ENCODE measurements around the gene TOM1L1.

Gene TOM1L1

DNA sequence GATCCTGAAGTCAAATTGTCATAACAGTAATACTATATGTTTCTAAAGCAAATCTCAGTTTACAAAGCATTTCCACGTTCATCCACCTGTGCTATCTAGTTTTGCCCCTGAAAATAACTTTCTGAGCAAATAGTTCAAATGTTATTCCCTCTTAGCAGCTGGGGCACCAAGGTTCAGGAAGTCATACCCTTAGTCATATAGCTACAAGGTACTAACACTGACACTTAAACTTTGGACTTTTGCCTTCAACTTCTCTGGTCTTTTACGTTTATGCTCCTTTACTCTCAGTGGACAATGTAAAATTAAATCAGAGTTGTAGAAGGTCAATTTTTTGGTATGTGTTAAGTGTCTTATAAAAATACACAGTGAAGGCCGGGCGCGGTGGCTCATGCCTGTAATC lies 34.8 kb downstream of the TOM1L1 start:
- Histone ChIP-seq H3K36me3 (ENCODE audit: insufficient read depth, low read length) (no peaks in the 10 kb centered on the region), H3F3A (ENCODE audit: insufficient read depth, low read length) (no peaks in the 10 kb centered on the region), H4K20me1 (ENCODE audit: insufficient read depth, low read length) (no peaks in the 10 kb centered on the region), H3K27ac (ENCODE audit: low read depth, low read length, poor library complexity, severe bottlenecking) (no peak overlapping the region), H3K4me1 (ENCODE audit: insufficient read depth, low read length, severe bottlenecking) (no peaks in the 10 kb centered on the region), H3K4me2 (ENCODE audit: low read length) (no peak overlapping the region), H3K27me3 (ENCODE audit: insufficient read depth, low read length) (0 out of 2 replicates have a peak, but pooled peaks cover 6% of the 10 kb centered on the region), H3K4me3 (ENCODE audit: low read depth, low read length, poor library complexity, severe bottlenecking) (no peak overlapping the region), H3K9me3 (ENCODE audit: low read length) (no peaks in the 10 kb centered on the region), H3K79me2 (ENCODE audit: insufficient read depth, low read length) (no peaks in the 10 kb centered on the region), H2AFZ (ENCODE audit: low read length) (no peak overlapping the region), H3K9ac (ENCODE audit: low read length) (no peak overlapping the region), H3K9me2 (ENCODE audit: low read depth, low read length) (no peaks in the 10 kb centered on the region)
- no peak for TF ChIP-seq EZH2 (IDR thresholded peaks at IDR 0.05; ENCODE audit: borderline replicate concordance, low read length)
- TF ChIP-seq, protein P1, sequence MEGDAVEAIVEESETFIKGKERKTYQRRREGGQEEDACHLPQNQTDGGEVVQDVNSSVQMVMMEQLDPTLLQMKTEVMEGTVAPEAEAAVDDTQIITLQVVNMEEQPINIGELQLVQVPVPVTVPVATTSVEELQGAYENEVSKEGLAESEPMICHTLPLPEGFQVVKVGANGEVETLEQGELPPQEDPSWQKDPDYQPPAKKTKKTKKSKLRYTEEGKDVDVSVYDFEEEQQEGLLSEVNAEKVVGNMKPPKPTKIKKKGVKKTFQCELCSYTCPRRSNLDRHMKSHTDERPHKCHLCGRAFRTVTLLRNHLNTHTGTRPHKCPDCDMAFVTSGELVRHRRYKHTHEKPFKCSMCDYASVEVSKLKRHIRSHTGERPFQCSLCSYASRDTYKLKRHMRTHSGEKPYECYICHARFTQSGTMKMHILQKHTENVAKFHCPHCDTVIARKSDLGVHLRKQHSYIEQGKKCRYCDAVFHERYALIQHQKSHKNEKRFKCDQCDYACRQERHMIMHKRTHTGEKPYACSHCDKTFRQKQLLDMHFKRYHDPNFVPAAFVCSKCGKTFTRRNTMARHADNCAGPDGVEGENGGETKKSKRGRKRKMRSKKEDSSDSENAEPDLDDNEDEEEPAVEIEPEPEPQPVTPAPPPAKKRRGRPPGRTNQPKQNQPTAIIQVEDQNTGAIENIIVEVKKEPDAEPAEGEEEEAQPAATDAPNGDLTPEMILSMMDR (IDR thresholded peaks at IDR 0.05; ENCODE audit: low read length), result no peak

- H3K27me3 ChIP-seq (ENCODE audit: insufficient read depth, low read length), result 0 out of 2 replicates have a peak, but pooled peaks cover 6% of the 10 kb centered on the region
- H4K20me1 ChIP-seq (ENCODE audit: insufficient read depth, low read length), result no peaks in the 10 kb centered on the region
- no peaks in the 10 kb centered on the region for H3K9me2 ChIP-seq (ENCODE audit: low read depth, low read length)
- H3K4me2 ChIP-seq (ENCODE audit: low read length), result no peak overlapping the region
- no peak overlapping the region for H2AFZ ChIP-seq (ENCODE audit: low read length)
- TF ChIP-seq, protein P1 (IDR thresholded peaks at IDR 0.05; ENCODE audit: low read length), result no peak
- no peak for TF ChIP-seq EZH2 (IDR thresholded peaks at IDR 0.05; ENCODE audit: borderline replicate concordance, low read length)
- H3K9ac ChIP-seq (ENCODE audit: low read length), result no peak overlapping the region
- H3K4me1 ChIP-seq (ENCODE audit: insufficient read depth, low read length, severe bottlenecking), result no peaks in the 10 kb centered on the region
- no peaks in the 10 kb centered on the region for H3F3A ChIP-seq (ENCODE audit: insufficient read depth, low read length)
- H3K4me3 ChIP-seq (ENCODE audit: low read depth, low read length, poor library complexity, severe bottlenecking), result no peak overlapping the region
- H3K36me3 ChIP-seq (ENCODE audit: insufficient read depth, low read length), result no peaks in the 10 kb centered on the region
- H3K9me3 ChIP-seq (ENCODE audit: low read length), result no peaks in the 10 kb centered on the region
- H3K27ac ChIP-seq (ENCODE audit: low read depth, low read length, poor library complexity, severe bottlenecking), result no peak overlapping the region
- H3K79me2 ChIP-seq (ENCODE audit: insufficient read depth, low read length), result no peaks in the 10 kb centered on the region
These were observed 36.4 kb downstream of the TOM1L1 start for GRCh38 chr17:54937018-54937417.

DNA sequence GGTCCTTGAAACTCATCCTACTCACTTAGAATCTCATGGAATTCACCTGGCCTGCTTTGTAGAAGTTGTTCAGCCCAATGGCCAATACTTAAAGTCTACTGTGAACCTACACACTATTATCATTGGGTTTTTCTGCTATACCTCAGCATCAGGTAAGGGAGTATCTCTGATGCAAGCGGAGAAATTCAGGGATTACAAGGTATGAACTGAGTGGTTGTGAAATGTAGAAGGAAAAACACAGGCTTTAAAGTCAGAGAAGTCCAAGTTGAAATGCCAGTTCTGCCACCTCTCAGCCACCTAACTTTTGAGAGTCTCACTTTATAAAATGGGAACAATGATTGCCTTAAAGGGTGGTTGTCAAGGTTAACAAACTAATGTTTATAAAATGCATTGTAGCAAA lies 36.8 kb downstream of the TOM1L1 start:
- no peak for TF ChIP-seq EZH2 (IDR thresholded peaks at IDR 0.05; ENCODE audit: borderline replicate concordance, low read length)
- TF ChIP-seq, protein P1 (IDR thresholded peaks at IDR 0.05; ENCODE audit: low read length), result no peak
- Histone ChIP-seq H3K4me3 (ENCODE audit: low read depth, low read length, poor library complexity, severe bottlenecking) (no peak overlapping the region), H3K4me2 (ENCODE audit: low read length) (no peak overlapping the region), H3K4me1 (ENCODE audit: insufficient read depth, low read length, severe bottlenecking) (no peaks in the 10 kb centered on the region), H3K9ac (ENCODE audit: low read length) (no peak overlapping the region), H4K20me1 (ENCODE audit: insufficient read depth, low read length) (no peaks in the 10 kb centered on the region), H3K9me3 (ENCODE audit: low read length) (no peaks in the 10 kb centered on the region), H3K9me2 (ENCODE audit: low read depth, low read length) (no peaks in the 10 kb centered on the region), H2AFZ (ENCODE audit: low read length) (no peak overlapping the region), H3F3A (ENCODE audit: insufficient read depth, low read length) (no peaks in the 10 kb centered on the region), H3K27ac (ENCODE audit: low read depth, low read length, poor library complexity, severe bottlenecking) (no peak overlapping the region), H3K27me3 (ENCODE audit: insufficient read depth, low read length) (0 out of 2 replicates have a peak, but pooled peaks cover 6% of the 10 kb centered on the region), H3K36me3 (ENCODE audit: insufficient read depth, low read length) (no peaks in the 10 kb centered on the region), H3K79me2 (ENCODE audit: insufficient read depth, low read length) (no peaks in the 10 kb centered on the region)
